Liver (tissue), 9 donors: ENCODE results near the gene ACKR3. TPM values are rescaled to one million over a fixed set of nuclear protein-coding genes. Genes with fewer than 3 reads are reported as not detected.

Source experiments
- DNase-seq: peaks from one replicate; pipeline ENCODE4 v3.0.0-alpha.2; 2017; ENCODE audit warnings: low spot score
- H3K27ac ChIP-seq, 2 donors: one replicate each; pipeline ENCODE4 v1.7.0; 2013; ENCODE audit warnings: inconsistent platforms in 2 of 2, low read length in 2 of 2, control low read depth in 1 of 2, low read depth in 1 of 2, mild to moderate bottlenecking in 1 of 2
- H3K27me3 ChIP-seq, 4 donors: one replicate each; pipeline versions ENCODE4 v1.6.1 to v1.7.0; 2013; ENCODE audit warnings: low read length in 3 of 4, inconsistent platforms in 1 of 4, mild to moderate bottlenecking in 1 of 4, moderate library complexity in 1 of 4; ENCODE audit not compliant: control insufficient read depth in 4 of 4, insufficient read depth in 4 of 4
- H3K36me3 ChIP-seq, 4 donors: one replicate each; pipeline versions ENCODE4 v1.6.1 to v1.7.0; 2013; ENCODE audit warnings: low read length in 3 of 4, mild to moderate bottlenecking in 3 of 4, low read depth in 1 of 4, moderate library complexity in 1 of 4; ENCODE audit not compliant: control insufficient read depth in 4 of 4, insufficient read depth in 3 of 4
- H3K4me1 ChIP-seq, 4 donors: one replicate each; pipeline versions ENCODE4 v1.6.1 to v1.7.0; 2013; ENCODE audit warnings: low read length in 3 of 4, mild to moderate bottlenecking in 3 of 4, moderate library complexity in 1 of 4; ENCODE audit not compliant: control insufficient read depth in 4 of 4, insufficient read depth in 4 of 4
- H3K4me3 ChIP-seq, 3 donors: one replicate each; pipeline versions ENCODE4 v1.6.1 to v1.7.0; 2013; ENCODE audit warnings: low read length in 3 of 3, control low read depth in 1 of 3, low read depth in 1 of 3, mild to moderate bottlenecking in 1 of 3
- H3K9ac ChIP-seq, 2 donors: one replicate each; pipeline ENCODE4 v1.7.0; 2013; ENCODE audit warnings: low read length in 2 of 2, mild to moderate bottlenecking in 2 of 2, moderate library complexity in 2 of 2, control low read depth in 1 of 2, low read depth in 1 of 2
- H3K9me3 ChIP-seq, 4 donors: one replicate each; pipeline versions ENCODE4 v1.6.1 to v1.7.0; 2013; ENCODE audit warnings: low read length in 3 of 4; ENCODE audit not compliant: control insufficient read depth in 4 of 4
- EGR1 ChIP-seq, 2 donors: IDR thresholded peaks; 2 replicates each; pipeline ENCODE4 v1.6.1; 2016 to 2018; ENCODE audit warnings: antibody characterized with exemption in 2 of 2, low read depth in 2 of 2
- FOXA1 ChIP-seq: IDR thresholded peaks from 2 replicates; pipeline ENCODE4 v1.6.1; 2016; ENCODE audit warnings: antibody characterized with exemption
- FOXA2 ChIP-seq: IDR thresholded peaks from 2 replicates; pipeline ENCODE4 v1.6.1; 2016; ENCODE audit warnings: antibody characterized with exemption
- GABPA ChIP-seq, 2 donors: IDR thresholded peaks in 1 of 2; conservative IDR thresholded peaks in 1 of 2; 2 replicates each; pipeline ENCODE4 v1.6.1; 2016; ENCODE audit warnings: antibody characterized with exemption in 2 of 2, mild to moderate bottlenecking in 1 of 2, moderate library complexity in 1 of 2
- HNF4A ChIP-seq, 2 donors: conservative IDR thresholded peaks; 2 replicates each; pipeline ENCODE4 v1.6.1; 2016; ENCODE audit warnings: antibody characterized with exemption in 2 of 2, mild to moderate bottlenecking in 2 of 2
- HNF4G ChIP-seq: IDR thresholded peaks from 2 replicates; pipeline ENCODE4 v1.6.1; 2016; ENCODE audit warnings: antibody characterized with exemption
- JUND ChIP-seq, 2 donors: IDR thresholded peaks; 2 replicates each; pipeline ENCODE4 v1.6.1; 2016; ENCODE audit warnings: antibody characterized with exemption in 2 of 2
- NR2F2 ChIP-seq: IDR thresholded peaks from 2 replicates; pipeline ENCODE4 v1.6.1; 2016; ENCODE audit warnings: antibody characterized with exemption
- RAD21 ChIP-seq, 2 donors: IDR thresholded peaks; 2 replicates each; pipeline ENCODE4 v1.6.1; 2016; ENCODE audit warnings: antibody characterized with exemption in 2 of 2, mild to moderate bottlenecking in 2 of 2
- RXRA ChIP-seq, 2 donors: IDR thresholded peaks; 2 replicates each; pipeline ENCODE4 v1.6.1; 2017 to 2018; ENCODE audit warnings: antibody characterized with exemption in 2 of 2, mild to moderate bottlenecking in 1 of 2
- SP1 ChIP-seq: IDR thresholded peaks from 2 replicates; pipeline ENCODE4 v1.6.1; 2018; ENCODE audit warnings: antibody characterized with exemption, mild to moderate bottlenecking
- TAF1 ChIP-seq: conservative IDR thresholded peaks from 2 replicates; pipeline ENCODE4 v1.6.1; 2016; ENCODE audit warnings: antibody characterized with exemption, mild to moderate bottlenecking
- WGBS: extraction: QIAGEN DNeasy Blood & Tissue Kit; methylation state at CpG from one replicate; pipeline ENCODE4 v1.1.7; 2013; 5-methylcytosine and 5-hydroxymethylcytosine counted together
- polyA plus RNA-seq, 2 donors: library from polyadenylated mRNA; stranded (reverse) in 1 of 2; unstranded in 1 of 2; fragments of 200-250 nt in 1 of 2; fragments of >200 nt in 1 of 2; fragmentation: Nextera tagmentation in 1 of 2; extraction: Ambion mirVana in 1 of 2; gene quantifications; one replicate each; pipeline versions ENCODE4 v1.2.1 to v1.2.3, GENCODE V29; 2013 to 2015
- total RNA-seq, 2 donors: library from RNA; depleted of rRNA; stranded (reverse); fragments of >200 nt; gene quantifications; one replicate each; pipeline ENCODE4 v1.2.3, GENCODE V29; 2014
- TF ChIP-seq, protein P1 (sequence below): IDR thresholded peaks from 2 replicates; pipeline ENCODE4 v1.6.1; 2016; ENCODE audit warnings: antibody characterized with exemption, mild to moderate bottlenecking
- TF ChIP-seq, protein P2 (sequence below): fragments of 150-350 bp; IDR thresholded peaks from 2 replicates; pipeline ENCODE4 v1.5.1; 2017; ENCODE audit warnings: improper control_type of control experiment, low read depth, low read length; ENCODE audit not compliant: missing input control
- TF ChIP-seq, protein P3 (sequence below): IDR thresholded peaks from 2 replicates; pipeline ENCODE4 v1.6.1; 2016; ENCODE audit warnings: antibody characterized with exemption
- TF ChIP-seq, protein P4 (sequence below): IDR thresholded peaks from 2 replicates; pipeline ENCODE4 v1.6.1; 2016; ENCODE audit warnings: antibody characterized with exemption
- TF ChIP-seq, protein P5 (sequence below): IDR thresholded peaks from 2 replicates; pipeline ENCODE4 v1.6.1; 2016; ENCODE audit warnings: antibody characterized with exemption
- donor health status: healthy.
- donor health status: healthy.
- donor health status: healthy.
- donor health status: healthy.
- donor health status: healthy.

Gene ACKR3
- total and polyA plus RNA-seq, 4 donors = 1.6 to 6.0 (median 3.0) TPM

DNA sequence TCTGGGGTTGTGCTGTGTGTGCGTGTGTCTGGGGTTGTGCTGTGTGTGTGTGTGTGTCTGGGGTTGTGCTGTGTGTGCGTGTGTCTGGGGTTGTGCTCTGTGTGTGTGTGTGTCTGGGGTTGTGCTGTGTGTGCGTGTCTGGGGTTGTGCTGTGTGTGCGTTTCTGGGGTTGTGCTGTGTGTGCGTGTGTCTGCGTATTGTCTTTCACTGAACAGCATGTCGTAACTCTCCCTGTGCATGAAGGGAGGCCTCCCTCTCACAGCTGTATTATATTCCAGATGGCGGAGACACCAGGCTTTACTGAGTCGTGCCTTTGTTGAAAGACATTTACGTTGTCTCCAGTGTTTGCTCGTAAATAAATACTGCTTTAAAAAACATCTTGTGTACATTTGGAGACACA, 5.9 kb downstream of the ACKR3 start:
- Histone ChIP-seq H3K4me1 (peaks cover 0 to 10% (median 5%) of the 10 kb centered on the region in 4 donors), H3K9ac (no peak overlapping the region), H3K27ac (no peak overlapping the region), H3K4me3 (no peak overlapping the region), H3K9me3 (no peaks in the 10 kb centered on the region), H3K36me3 (peaks cover 0 to 4% (median 1%) of the 10 kb centered on the region in 4 donors), H3K27me3 (no peaks in the 10 kb centered on the region)
- no peak for DNase-seq
- TF ChIP-seq GABPA (IDR thresholded peaks at IDR 0.05 in 1 of 2, conservative IDR thresholded peaks at IDR 0.05 in 1 of 2) (no peak), TAF1 (no peak), SP1 (no peak), NR2F2 (no peak), HNF4G (no peak), EGR1 (IDR thresholded peaks at IDR 0.05; ENCODE audit: low read depth in 2 of 2) (no peak), JUND (IDR thresholded peaks at IDR 0.05) (no peak), HNF4A (conservative IDR thresholded peaks at IDR 0.05) (no peak), RAD21 (IDR thresholded peaks at IDR 0.05) (no peak), RXRA (IDR thresholded peaks at IDR 0.05) (no peak), FOXA1 (no peak), FOXA2 (no peak)
- TF ChIP-seq, protein P1, sequence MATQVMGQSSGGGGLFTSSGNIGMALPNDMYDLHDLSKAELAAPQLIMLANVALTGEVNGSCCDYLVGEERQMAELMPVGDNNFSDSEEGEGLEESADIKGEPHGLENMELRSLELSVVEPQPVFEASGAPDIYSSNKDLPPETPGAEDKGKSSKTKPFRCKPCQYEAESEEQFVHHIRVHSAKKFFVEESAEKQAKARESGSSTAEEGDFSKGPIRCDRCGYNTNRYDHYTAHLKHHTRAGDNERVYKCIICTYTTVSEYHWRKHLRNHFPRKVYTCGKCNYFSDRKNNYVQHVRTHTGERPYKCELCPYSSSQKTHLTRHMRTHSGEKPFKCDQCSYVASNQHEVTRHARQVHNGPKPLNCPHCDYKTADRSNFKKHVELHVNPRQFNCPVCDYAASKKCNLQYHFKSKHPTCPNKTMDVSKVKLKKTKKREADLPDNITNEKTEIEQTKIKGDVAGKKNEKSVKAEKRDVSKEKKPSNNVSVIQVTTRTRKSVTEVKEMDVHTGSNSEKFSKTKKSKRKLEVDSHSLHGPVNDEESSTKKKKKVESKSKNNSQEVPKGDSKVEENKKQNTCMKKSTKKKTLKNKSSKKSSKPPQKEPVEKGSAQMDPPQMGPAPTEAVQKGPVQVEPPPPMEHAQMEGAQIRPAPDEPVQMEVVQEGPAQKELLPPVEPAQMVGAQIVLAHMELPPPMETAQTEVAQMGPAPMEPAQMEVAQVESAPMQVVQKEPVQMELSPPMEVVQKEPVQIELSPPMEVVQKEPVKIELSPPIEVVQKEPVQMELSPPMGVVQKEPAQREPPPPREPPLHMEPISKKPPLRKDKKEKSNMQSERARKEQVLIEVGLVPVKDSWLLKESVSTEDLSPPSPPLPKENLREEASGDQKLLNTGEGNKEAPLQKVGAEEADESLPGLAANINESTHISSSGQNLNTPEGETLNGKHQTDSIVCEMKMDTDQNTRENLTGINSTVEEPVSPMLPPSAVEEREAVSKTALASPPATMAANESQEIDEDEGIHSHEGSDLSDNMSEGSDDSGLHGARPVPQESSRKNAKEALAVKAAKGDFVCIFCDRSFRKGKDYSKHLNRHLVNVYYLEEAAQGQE = no peak
- TF ChIP-seq, protein P2, sequence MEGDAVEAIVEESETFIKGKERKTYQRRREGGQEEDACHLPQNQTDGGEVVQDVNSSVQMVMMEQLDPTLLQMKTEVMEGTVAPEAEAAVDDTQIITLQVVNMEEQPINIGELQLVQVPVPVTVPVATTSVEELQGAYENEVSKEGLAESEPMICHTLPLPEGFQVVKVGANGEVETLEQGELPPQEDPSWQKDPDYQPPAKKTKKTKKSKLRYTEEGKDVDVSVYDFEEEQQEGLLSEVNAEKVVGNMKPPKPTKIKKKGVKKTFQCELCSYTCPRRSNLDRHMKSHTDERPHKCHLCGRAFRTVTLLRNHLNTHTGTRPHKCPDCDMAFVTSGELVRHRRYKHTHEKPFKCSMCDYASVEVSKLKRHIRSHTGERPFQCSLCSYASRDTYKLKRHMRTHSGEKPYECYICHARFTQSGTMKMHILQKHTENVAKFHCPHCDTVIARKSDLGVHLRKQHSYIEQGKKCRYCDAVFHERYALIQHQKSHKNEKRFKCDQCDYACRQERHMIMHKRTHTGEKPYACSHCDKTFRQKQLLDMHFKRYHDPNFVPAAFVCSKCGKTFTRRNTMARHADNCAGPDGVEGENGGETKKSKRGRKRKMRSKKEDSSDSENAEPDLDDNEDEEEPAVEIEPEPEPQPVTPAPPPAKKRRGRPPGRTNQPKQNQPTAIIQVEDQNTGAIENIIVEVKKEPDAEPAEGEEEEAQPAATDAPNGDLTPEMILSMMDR = no peak
- TF ChIP-seq, protein P3, sequence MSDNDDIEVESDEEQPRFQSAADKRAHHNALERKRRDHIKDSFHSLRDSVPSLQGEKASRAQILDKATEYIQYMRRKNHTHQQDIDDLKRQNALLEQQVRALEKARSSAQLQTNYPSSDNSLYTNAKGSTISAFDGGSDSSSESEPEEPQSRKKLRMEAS = no peak
- TF ChIP-seq, protein P4, sequence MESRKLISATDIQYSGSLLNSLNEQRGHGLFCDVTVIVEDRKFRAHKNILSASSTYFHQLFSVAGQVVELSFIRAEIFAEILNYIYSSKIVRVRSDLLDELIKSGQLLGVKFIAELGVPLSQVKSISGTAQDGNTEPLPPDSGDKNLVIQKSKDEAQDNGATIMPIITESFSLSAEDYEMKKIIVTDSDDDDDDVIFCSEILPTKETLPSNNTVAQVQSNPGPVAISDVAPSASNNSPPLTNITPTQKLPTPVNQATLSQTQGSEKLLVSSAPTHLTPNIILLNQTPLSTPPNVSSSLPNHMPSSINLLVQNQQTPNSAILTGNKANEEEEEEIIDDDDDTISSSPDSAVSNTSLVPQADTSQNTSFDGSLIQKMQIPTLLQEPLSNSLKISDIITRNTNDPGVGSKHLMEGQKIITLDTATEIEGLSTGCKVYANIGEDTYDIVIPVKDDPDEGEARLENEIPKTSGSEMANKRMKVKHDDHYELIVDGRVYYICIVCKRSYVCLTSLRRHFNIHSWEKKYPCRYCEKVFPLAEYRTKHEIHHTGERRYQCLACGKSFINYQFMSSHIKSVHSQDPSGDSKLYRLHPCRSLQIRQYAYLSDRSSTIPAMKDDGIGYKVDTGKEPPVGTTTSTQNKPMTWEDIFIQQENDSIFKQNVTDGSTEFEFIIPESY = no peak
- TF ChIP-seq, protein P5, sequence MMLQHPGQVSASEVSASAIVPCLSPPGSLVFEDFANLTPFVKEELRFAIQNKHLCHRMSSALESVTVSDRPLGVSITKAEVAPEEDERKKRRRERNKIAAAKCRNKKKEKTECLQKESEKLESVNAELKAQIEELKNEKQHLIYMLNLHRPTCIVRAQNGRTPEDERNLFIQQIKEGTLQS = no peak
- WGBS = 94% methylated on average over 11 of the region's 11 CpGs

DNA sequence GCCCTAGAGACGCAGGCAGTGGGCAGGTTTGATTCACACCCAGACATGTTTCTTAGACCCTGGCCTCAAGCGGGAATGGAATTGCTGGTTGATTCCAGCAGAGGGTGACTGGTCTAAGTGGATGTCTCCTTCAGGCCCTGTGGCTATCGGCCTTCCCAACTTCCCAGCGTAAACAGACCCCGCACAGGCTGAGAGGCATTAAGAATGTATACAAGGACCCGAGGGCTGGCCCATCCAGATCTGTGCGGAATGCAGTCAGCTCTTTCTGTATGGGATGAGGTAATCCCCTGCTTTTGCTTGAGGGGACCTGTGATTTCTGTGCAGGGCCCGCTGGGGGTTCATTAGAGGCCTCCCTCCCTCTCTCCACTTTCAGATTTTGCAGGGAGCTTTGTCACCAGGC, 6.5 kb downstream of the ACKR3 start:
- no peak for DNase-seq
- Histone ChIP-seq H3K36me3 (peaks cover 0 to 8% (median 6%) of the 10 kb centered on the region in 4 donors), H3K4me3 (no peak overlapping the region), H3K27me3 (no peaks in the 10 kb centered on the region), H3K4me1 (peaks cover 0 to 10% (median 2%) of the 10 kb centered on the region in 4 donors), H3K9me3 (no peaks in the 10 kb centered on the region), H3K9ac (no peak overlapping the region), H3K27ac (no peak overlapping the region)
- 95% methylated on average over 8 of the region's 8 CpGs for WGBS
- TF ChIP-seq, protein P3 = no peak
- no peak for TF ChIP-seq HNF4G
